Calu3 (cell line): ENCODE results near the gene TMEM131L. TPM values are rescaled to one million over a fixed set of nuclear protein-coding genes. Genes with fewer than 3 reads are reported as not detected.

Experiments used
- BruUV-seq: library from RNA; stranded (reverse); fragments of 400-500 nt; replicated peaks from 2 replicates; lab custom pipeline; 2021; lab: Mats Ljungman, UMichigan
- CTCF ChIA-PET: fragments of 300-600 bp; sonication (Branson Sonifier 250); formaldehyde crosslinking; loops from one replicate; lab custom pipeline; 2022; ENCODE audit warnings: antibody characterized with exemption; lab: Charles Lee
- DNase-seq: peaks from one replicate; pipeline ENCODE4 v3.0.0; 2022
- H3K27ac Mint-ChIP-seq: one replicate; pipeline ENCODE4 v1.8.0; 2022; ENCODE audit warnings: mixed read lengths; ENCODE audit not compliant: unreplicated experiment
- H3K27me3 Mint-ChIP-seq: one replicate; pipeline ENCODE4 v1.8.0; 2022; ENCODE audit warnings: mixed read lengths; ENCODE audit not compliant: unreplicated experiment
- H3K36me3 Mint-ChIP-seq: one replicate; pipeline ENCODE4 v1.8.0; 2022; ENCODE audit warnings: mild to moderate bottlenecking, moderate library complexity, mixed read lengths; ENCODE audit not compliant: insufficient read depth, unreplicated experiment
- H3K4me1 Mint-ChIP-seq: one replicate; pipeline ENCODE4 v1.8.0; 2022; ENCODE audit warnings: mild to moderate bottlenecking, low read depth, mixed read lengths; ENCODE audit not compliant: unreplicated experiment
- H3K4me3 Mint-ChIP-seq: one replicate; pipeline ENCODE4 v1.8.0; 2022; ENCODE audit warnings: mild to moderate bottlenecking, low read depth, moderate library complexity, mixed read lengths; ENCODE audit not compliant: unreplicated experiment
- H3K9me3 Mint-ChIP-seq: one replicate; pipeline ENCODE4 v1.8.0; 2022; ENCODE audit warnings: low read depth, mixed read lengths; ENCODE audit not compliant: unreplicated experiment
- intact Hi-C: fragments of 100-400 bp; cut with micrococcal nuclease; formaldehyde crosslinking; loops from one replicate; pipeline ENCODE4 v1.10.0; 2022; ENCODE audit not compliant: unreplicated experiment
- total RNA-seq: library from RNA; stranded (reverse); gene quantifications from 2 replicates; pipeline ENCODE4 v1.2.3, GENCODE V29; 2022
- TF ChIP-seq, protein P1 (sequence below): fragments of 200-600 bp; IDR thresholded peaks from one replicate; pipeline ENCODE4 v1.8.0; 2022; ENCODE audit warnings: antibody characterized with exemption; ENCODE audit not compliant: unreplicated experiment

Gene TMEM131L
- total RNA-seq, 1 experiment from 2014 or later: 9.4 TPM

DNA sequence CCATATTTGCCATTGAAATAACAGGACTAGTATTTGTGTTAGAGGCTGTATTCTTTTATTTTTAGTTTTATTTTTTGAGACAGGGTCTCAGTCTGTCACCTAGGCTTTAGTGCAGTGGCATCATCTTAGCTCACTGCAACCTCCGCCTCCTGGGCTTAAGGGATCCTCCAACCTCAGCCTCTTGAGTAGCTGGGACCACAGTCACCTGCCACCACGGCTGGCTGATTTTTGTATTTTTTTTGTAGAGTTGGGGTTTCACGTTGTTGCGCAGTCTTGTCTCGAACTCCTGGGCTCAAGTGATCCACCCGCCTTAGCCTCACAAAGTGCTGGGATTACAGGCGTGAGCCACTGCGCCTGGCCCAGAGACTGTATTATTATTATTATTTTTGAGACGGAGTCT lies 15.3 kb downstream of the TMEM131L start:
- intact Hi-C loops: no loop called here
- H3K9me3 Mint-ChIP-seq: no peaks in the 10 kb centered on the region
- H3K4me3 Mint-ChIP-seq: no peak overlapping the region
- no peaks in the 10 kb centered on the region for H3K27me3 Mint-ChIP-seq
- TF ChIP-seq, protein P1, sequence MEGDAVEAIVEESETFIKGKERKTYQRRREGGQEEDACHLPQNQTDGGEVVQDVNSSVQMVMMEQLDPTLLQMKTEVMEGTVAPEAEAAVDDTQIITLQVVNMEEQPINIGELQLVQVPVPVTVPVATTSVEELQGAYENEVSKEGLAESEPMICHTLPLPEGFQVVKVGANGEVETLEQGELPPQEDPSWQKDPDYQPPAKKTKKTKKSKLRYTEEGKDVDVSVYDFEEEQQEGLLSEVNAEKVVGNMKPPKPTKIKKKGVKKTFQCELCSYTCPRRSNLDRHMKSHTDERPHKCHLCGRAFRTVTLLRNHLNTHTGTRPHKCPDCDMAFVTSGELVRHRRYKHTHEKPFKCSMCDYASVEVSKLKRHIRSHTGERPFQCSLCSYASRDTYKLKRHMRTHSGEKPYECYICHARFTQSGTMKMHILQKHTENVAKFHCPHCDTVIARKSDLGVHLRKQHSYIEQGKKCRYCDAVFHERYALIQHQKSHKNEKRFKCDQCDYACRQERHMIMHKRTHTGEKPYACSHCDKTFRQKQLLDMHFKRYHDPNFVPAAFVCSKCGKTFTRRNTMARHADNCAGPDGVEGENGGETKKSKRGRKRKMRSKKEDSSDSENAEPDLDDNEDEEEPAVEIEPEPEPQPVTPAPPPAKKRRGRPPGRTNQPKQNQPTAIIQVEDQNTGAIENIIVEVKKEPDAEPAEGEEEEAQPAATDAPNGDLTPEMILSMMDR: no peak
- CTCF ChIA-PET: no interaction called here
- no TSS peak for BruUV-seq
- H3K4me1 Mint-ChIP-seq: peaks cover 12% of the 10 kb centered on the region
- DNase-seq: no peak
- H3K27ac Mint-ChIP-seq: no peak overlapping the region
- H3K36me3 Mint-ChIP-seq: peaks cover 6% of the 10 kb centered on the region

DNA sequence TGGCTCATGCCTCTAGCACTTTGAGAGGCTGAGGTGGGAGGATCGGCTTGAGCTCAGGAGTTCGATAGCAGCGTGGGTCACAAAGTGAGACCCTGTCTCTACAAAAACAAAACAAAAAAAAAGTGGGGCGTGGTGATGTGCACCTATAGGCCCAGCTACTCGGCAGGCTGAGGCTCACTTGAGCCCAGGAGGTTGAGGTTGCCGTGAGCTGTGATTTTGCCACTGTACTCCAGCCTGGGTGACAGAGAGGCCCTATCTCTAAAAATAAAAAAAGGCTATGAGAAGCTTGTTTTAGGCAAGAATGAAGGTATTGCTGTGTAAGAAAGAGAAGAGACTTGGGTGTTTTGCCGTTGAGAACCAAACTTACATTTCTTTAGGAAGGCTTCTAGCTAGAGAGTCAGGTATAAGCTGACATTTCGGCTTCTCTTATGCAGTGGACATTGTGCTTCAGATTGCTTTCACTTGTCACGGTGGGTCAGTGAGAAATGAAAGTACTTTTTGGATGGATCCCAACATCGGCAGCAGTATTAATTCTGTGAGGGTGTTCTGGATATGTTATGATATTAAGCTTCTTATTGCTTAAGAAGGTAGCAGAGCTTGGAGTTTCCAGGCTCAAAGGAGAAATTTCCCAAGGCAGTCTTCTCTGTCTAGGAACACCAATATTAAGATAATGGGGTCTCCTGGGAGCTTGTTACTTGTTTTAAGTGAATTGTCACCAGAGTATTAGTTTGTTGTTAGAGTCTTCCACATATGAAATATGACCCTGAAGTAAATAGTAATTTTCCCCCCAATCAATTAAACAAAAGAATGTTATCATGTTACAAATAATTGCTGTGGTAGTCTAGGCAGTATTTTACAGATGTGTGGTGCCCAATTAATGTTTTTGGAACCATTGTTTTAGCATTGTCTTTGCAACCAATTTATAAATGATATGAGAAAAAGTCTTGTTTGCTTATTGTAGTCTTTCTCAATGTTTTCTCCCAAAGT lies 17.6 kb downstream of the TMEM131L start:
- Mint-ChIP-seq H3K4me1 (peaks cover 30% of the 10 kb centered on the region), H3K27me3 (no peaks in the 10 kb centered on the region), H3K36me3 (peaks cover 6% of the 10 kb centered on the region), H3K4me3 (no peak overlapping the region), H3K27ac (no peak overlapping the region), H3K9me3 (no peaks in the 10 kb centered on the region)
- BruUV-seq: no TSS peak
- no peak for DNase-seq
- CTCF ChIA-PET: interaction anchor here (0.7 to 1.3 kb wide), 2 partner anchors 18 to 90 kb away, joined by 3 to 8 read pairs; partner anchors contain the start of gene TMEM131L
- TF ChIP-seq, protein P1: no peak
- intact Hi-C loops: no loop called here

DNA sequence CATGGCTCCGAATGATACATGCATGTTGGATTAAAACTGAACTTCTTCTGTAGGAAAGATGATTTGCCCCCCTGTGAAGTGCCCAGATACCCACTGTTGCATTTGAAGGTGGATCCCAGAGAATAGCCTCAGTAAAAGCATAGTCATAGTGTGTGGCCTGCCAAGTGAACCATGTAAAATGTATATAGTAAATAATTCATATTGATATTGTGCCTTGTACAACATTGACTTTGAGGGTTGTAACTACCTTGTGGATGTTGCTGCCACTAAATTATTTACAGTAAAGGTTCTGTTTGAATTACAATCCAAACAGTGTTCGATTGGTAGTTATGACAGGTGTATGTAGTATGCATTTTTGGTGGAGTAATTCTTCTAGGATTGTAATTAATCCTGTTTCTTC lies 19.2 kb downstream of the TMEM131L start:
- Mint-ChIP-seq H3K27me3 (no peaks in the 10 kb centered on the region), H3K9me3 (no peaks in the 10 kb centered on the region), H3K36me3 (peaks cover 6% of the 10 kb centered on the region), H3K27ac (no peak overlapping the region), H3K4me3 (no peak overlapping the region), H3K4me1 (peaks cover 30% of the 10 kb centered on the region)
- intact Hi-C loops: no loop called here
- no TSS peak for BruUV-seq
- TF ChIP-seq, protein P1: no peak
- no peak for DNase-seq
- CTCF ChIA-PET: interaction anchor here (0.7 kb wide), 1 partner anchor 1174 kb away, joined by 3 read pairs; no protein-coding TSS in a partner anchor

DNA sequence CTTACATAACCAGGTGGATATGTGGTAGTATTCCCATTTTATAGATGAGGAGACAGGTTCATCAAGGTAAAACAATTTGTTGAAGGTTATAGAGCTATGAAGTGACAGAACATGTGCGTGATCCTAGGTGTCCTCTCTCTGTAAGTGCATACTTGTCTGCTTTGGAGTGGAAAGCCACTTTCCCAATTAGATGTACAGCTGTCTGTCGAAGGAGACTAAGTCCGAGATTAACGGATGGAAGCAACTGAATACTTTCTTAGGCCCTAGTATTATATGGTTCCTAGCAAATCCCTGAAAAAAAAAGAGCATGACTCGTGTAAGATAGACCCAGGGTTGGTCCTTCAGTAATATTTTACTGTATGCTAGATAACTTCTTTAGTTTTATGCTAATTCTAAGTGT lies 19.7 kb downstream of the TMEM131L start:
- no TSS peak for BruUV-seq
- H3K27ac Mint-ChIP-seq: peak overlapping the region; percentile 73
- H3K4me3 Mint-ChIP-seq: no peak overlapping the region
- H3K4me1 Mint-ChIP-seq: peaks cover 30% of the 10 kb centered on the region
- no peak for DNase-seq
- H3K36me3 Mint-ChIP-seq: peaks cover 4% of the 10 kb centered on the region
- no peaks in the 10 kb centered on the region for H3K27me3 Mint-ChIP-seq
- no peaks in the 10 kb centered on the region for H3K9me3 Mint-ChIP-seq
- TF ChIP-seq, protein P1: no peak
- intact Hi-C loops: no loop called here
- CTCF ChIA-PET: interaction anchor here (1.0 to 2.0 kb wide), 2 partner anchors 20 to 88 kb away, joined by 4 to 7 read pairs; partner anchors contain the start of gene TMEM131L
